SK-N-SH (cell line): ENCODE data around the gene CST9L. TPM values are rescaled to one million over a fixed set of nuclear protein-coding genes. Genes with fewer than 3 reads are reported as not detected.

Experiments
- CTCF ChIA-PET: fragments of 300-600, 350-600 bp; formaldehyde crosslinking; extraction: SDS; loops from one replicate; lab custom pipeline; 2021; lab: Yijun Ruan, JAX
- POLR2A ChIA-PET: fragments of 350-600 bp; sonication (Branson Sonifier 250); formaldehyde crosslinking; extraction: SDS; loops from one replicate; lab custom pipeline; 2020; ENCODE audit warnings: antibody characterized with exemption, inconsistent platforms; lab: Yijun Ruan, JAX
- DNase-seq: peaks from one replicate; pipeline ENCODE4 v3.0.0; 2012
- H2AFZ ChIP-seq: fragments of 200-600 bp; sonication (generic); 2 replicates; pipeline ENCODE4 v1.8.1; 2016; ENCODE audit warnings: antibody characterized with exemption, mild to moderate bottlenecking, low read depth
- H3F3A ChIP-seq: fragments of 200-600 bp; sonication (generic); replicated peaks from 2 replicates; pipeline ENCODE3; 2016; ENCODE audit warnings: antibody characterized with exemption, mild to moderate bottlenecking; ENCODE audit not compliant: insufficient read depth
- H3K27ac ChIP-seq, 2 experiments: fragments of 200-500 bp in 1 of 2; fragments of 200-600 bp in 1 of 2; sonication (Bioruptor generic) in 1 of 2; sonication (generic), shearing (Covaris generic) in 1 of 2; 2 replicates each; pipeline versions ENCODE4 v1.5.1 to v1.6.1; 2014 to 2016; ENCODE audit warnings: low read depth in 2 of 2, inconsistent platforms in 1 of 2, low read length in 1 of 2, mild to moderate bottlenecking in 1 of 2, mixed read lengths in 1 of 2
- H3K27me3 ChIP-seq: fragments of 200-600 bp; sonication (generic), shearing (Covaris generic); 2 replicates; pipeline ENCODE4 v1.6.1; 2016; ENCODE audit warnings: mixed run types; ENCODE audit not compliant: insufficient read depth
- H3K36me3 ChIP-seq, 2 experiments: fragments of 200-500 bp in 1 of 2; fragments of 200-600 bp in 1 of 2; sonication (Bioruptor generic) in 1 of 2; sonication (generic) in 1 of 2; replicated peaks in 1 of 2; 2 replicates each; pipeline versions ENCODE3 to v1.5.1; 2014 to 2016; ENCODE audit warnings: low read length in 1 of 2, mild to moderate bottlenecking in 1 of 2; ENCODE audit not compliant: insufficient read depth in 2 of 2, control insufficient read depth in 1 of 2
- H3K4me1 ChIP-seq, 2 experiments: fragments of 200-500 bp in 1 of 2; fragments of 200-600 bp in 1 of 2; sonication (Bioruptor generic) in 1 of 2; sonication (generic), shearing (Covaris generic) in 1 of 2; 2 replicates each; pipeline versions ENCODE4 v1.5.1 to v1.6.1; 2014 to 2016; ENCODE audit warnings: low read depth in 1 of 2, low read length in 1 of 2, mixed run types in 1 of 2; ENCODE audit not compliant: insufficient read depth in 2 of 2, control insufficient read depth in 1 of 2
- H3K4me2 ChIP-seq: fragments of 200-600 bp; sonication (generic), shearing (Covaris generic); 2 replicates; pipeline ENCODE4 v1.6.1; 2017; ENCODE audit warnings: mixed run types
- H3K4me3 ChIP-seq, 2 experiments: fragments of 200-500 bp in 1 of 2; fragments of 200-600 bp in 1 of 2; sonication (Bioruptor generic) in 1 of 2; sonication (generic), shearing (Covaris generic) in 1 of 2; 2 replicates each; pipeline versions ENCODE4 v1.5.1 to v1.8.1; 2014 to 2016; ENCODE audit warnings: low read depth in 2 of 2, inconsistent platforms in 1 of 2, low read length in 1 of 2, mild to moderate bottlenecking in 1 of 2, mixed read lengths in 1 of 2, moderate library complexity in 1 of 2
- H3K79me2 ChIP-seq: fragments of 200-600 bp; sonication (generic); 2 replicates; pipeline ENCODE4 v1.8.1; 2017; ENCODE audit warnings: mild to moderate bottlenecking; ENCODE audit not compliant: insufficient read depth
- H3K9ac ChIP-seq: fragments of 200-600 bp; sonication (generic); 2 replicates; pipeline ENCODE4 v1.6.1; 2017; ENCODE audit warnings: mixed run types
- H3K9me2 ChIP-seq: fragments of 200-600 bp; sonication (generic); 2 replicates; pipeline ENCODE4 v1.6.1; 2017; ENCODE audit warnings: mixed run types
- H3K9me3 ChIP-seq: fragments of 200-600 bp; sonication (generic); 2 replicates; pipeline ENCODE4 v1.6.1; 2017; ENCODE audit warnings: mixed run types, mild to moderate bottlenecking, moderate library complexity
- H4K20me1 ChIP-seq: fragments of 200-600 bp; sonication (generic); 2 replicates; pipeline ENCODE4 v1.6.1; 2017; ENCODE audit warnings: mild to moderate bottlenecking, mixed run types; ENCODE audit not compliant: insufficient read depth
- CHD2 ChIP-seq: fragments of 150-350 bp; IDR thresholded peaks from 2 replicates; pipeline ENCODE4 v1.6.1; 2018; ENCODE audit warnings: low read length; ENCODE audit not compliant: partially characterized antibody
- FOSL2 ChIP-seq: IDR thresholded peaks from 2 replicates; pipeline ENCODE4 v1.4.0; 2012; ENCODE audit warnings: low read depth, mild to moderate bottlenecking, moderate library complexity, borderline replicate concordance
- FOXJ3 ChIP-seq: sonication (generic); formaldehyde crosslinking; IDR thresholded peaks from 2 replicates; pipeline ENCODE4 v1.5.1; 2020; ENCODE audit warnings: mild to moderate bottlenecking, missing genetic modification reagents
- FOXM1 ChIP-seq: IDR thresholded peaks from 2 replicates; pipeline ENCODE4 v1.4.0; 2012; ENCODE audit warnings: low read depth, mild to moderate bottlenecking
- GATA2 ChIP-seq: sonication (generic); formaldehyde crosslinking; IDR thresholded peaks from 2 replicates; pipeline ENCODE4 v1.5.0; 2020; ENCODE audit warnings: mild to moderate bottlenecking, missing genetic modification reagents
- JUND ChIP-seq: IDR thresholded peaks from 2 replicates; pipeline ENCODE4 v1.4.0; 2012
- MXI1 ChIP-seq: IDR thresholded peaks from 2 replicates; pipeline ENCODE4 v1.6.1; 2012; ENCODE audit warnings: mild to moderate bottlenecking, low read depth, low read length, improper control_type of control experiment
- NRF1 ChIP-seq: IDR thresholded peaks from 2 replicates; pipeline ENCODE4 v1.6.1; 2012; ENCODE audit warnings: low read depth, mild to moderate bottlenecking, low read length
- RAD21 ChIP-seq: IDR thresholded peaks from 2 replicates; pipeline ENCODE4 v1.6.1; 2012; ENCODE audit warnings: mild to moderate bottlenecking, low read length
- RFX5 ChIP-seq: IDR thresholded peaks from 2 replicates; pipeline ENCODE4 v1.6.1; 2012; ENCODE audit warnings: mild to moderate bottlenecking, improper control_type of control experiment, low read length
- RXRA ChIP-seq: IDR thresholded peaks from 2 replicates; pipeline ENCODE4 v1.4.0; 2012; ENCODE audit warnings: low read depth, mild to moderate bottlenecking, borderline replicate concordance
- SIN3A ChIP-seq: IDR thresholded peaks from 2 replicates; pipeline ENCODE4 v1.6.1; 2012; ENCODE audit warnings: low read depth, mild to moderate bottlenecking, low read length, moderate library complexity, borderline replicate concordance
- TAF1 ChIP-seq: IDR thresholded peaks from 2 replicates; pipeline ENCODE4 v1.6.1; 2012; ENCODE audit warnings: low read depth, mild to moderate bottlenecking, low read length, moderate library complexity, borderline replicate concordance
- TCF12 ChIP-seq: IDR thresholded peaks from 2 replicates; pipeline ENCODE4 v1.4.0; 2012
- WGBS: methylation state at CpG from one replicate; pipeline ENCODE4 v1.1.6; 2017; ENCODE audit warnings: low lambda C conversion rate; 5-methylcytosine and 5-hydroxymethylcytosine counted together
- polyA plus RNA-seq, 3 experiments: library from polyadenylated mRNA; depleted of rRNA; stranded (reverse); fragments of >200 nt; gene quantifications; 2 replicates each; pipeline ENCODE4 v1.2.3, GENCODE V29; 2012
- TF ChIP-seq, protein P1 (sequence below): fragments of 150-350 bp; IDR thresholded peaks from 2 replicates; pipeline ENCODE4 v1.6.1; 2016; ENCODE audit warnings: mild to moderate bottlenecking, low read depth, low read length
- TF ChIP-seq, protein P2 (sequence below): IDR thresholded peaks from 2 replicates; pipeline ENCODE4 v1.4.0; 2012; ENCODE audit warnings: low read depth, borderline replicate concordance
- TF ChIP-seq, protein P3 (sequence below): IDR thresholded peaks from 2 replicates; pipeline ENCODE4 v1.4.0; 2012; ENCODE audit warnings: low read depth
- TF ChIP-seq, protein P4 (sequence below): IDR thresholded peaks from 2 replicates; pipeline ENCODE4 v1.6.1; 2012; ENCODE audit warnings: mild to moderate bottlenecking, low read depth, low read length, moderate library complexity
- TF ChIP-seq, protein P5 (sequence below): fragments of 150-350 bp; IDR thresholded peaks from 2 replicates; pipeline ENCODE4 v1.6.1; 2017; ENCODE audit warnings: antibody characterized with exemption, low read length, low read depth, borderline replicate concordance

CST9L gene
- polyA plus RNA-seq, 1 of the 3 experiments (the other 2 are of a cell fraction): not detected

DNA sequence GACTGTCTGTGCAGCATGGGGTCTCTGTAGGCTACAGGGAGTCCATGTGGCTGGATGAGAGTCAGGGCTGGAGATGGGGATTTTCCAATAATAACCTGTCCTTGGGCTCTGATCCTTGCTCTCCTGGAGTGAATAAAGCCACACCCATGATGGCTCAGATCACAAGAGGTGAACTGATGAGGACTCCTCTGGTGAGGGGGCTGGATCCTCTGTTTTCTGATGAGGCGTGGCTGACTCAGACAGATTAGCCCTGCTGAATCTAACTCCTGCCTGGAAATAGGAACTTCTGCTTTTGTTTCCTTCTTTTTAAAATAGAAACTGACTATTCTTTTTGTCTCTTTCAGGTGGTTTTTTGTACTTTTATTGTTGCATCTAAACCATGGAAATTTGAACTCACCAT is 27.0 kb downstream of the CST9L start:
- H3K79me2 ChIP-seq: no peaks in the 10 kb centered on the region

DNA sequence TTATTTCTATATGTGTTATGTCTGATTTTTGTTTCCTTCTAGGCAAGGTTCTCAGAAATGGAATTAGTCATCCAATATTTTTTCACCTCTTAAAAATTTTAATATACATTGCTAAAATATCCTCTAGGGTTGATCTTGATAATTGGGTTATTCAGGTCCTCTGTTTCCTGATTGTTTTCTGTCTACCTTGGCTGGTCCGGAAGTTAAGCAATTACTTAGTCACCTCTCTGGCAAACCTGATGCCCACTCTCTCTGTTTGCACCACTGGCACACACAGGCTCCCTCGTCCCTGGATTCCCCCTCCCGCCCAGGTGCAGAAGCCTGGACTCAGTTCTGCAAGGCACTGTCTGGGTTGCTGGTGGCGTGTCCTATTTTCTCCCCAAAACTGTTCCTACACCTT is 27.7 kb downstream of the CST9L start:
- 7% methylated on average over 4 of the region's 4 CpGs for WGBS
- no peaks in the 10 kb centered on the region for H3K9me3 ChIP-seq
- POLR2A ChIA-PET: no interaction called here
- H3K4me2 ChIP-seq: no peak overlapping the region
- H3K79me2 ChIP-seq: no peaks in the 10 kb centered on the region
- no peaks in the 10 kb centered on the region for H3K36me3 ChIP-seq
- DNase-seq: no peak
- H3K9me2 ChIP-seq: no peaks in the 10 kb centered on the region
- no peaks in the 10 kb centered on the region for H3K4me1 ChIP-seq
- H2AFZ ChIP-seq: no peak overlapping the region
- H3K27ac ChIP-seq: no peak overlapping the region
- CTCF ChIA-PET: interaction anchor here (0.8 kb wide), 1 partner anchor 502 kb away, joined by 3 read pairs; no protein-coding TSS in a partner anchor
- no peak overlapping the region for H3K9ac ChIP-seq
- H4K20me1 ChIP-seq: no peaks in the 10 kb centered on the region
- H3F3A ChIP-seq: no peaks in the 10 kb centered on the region
- H3K4me3 ChIP-seq: no peak overlapping the region
- no peaks in the 10 kb centered on the region for H3K27me3 ChIP-seq
- TF ChIP-seq MXI1: no peak
- no peak for TF ChIP-seq FOSL2
- TF ChIP-seq SIN3A: no peak
- TF ChIP-seq, protein P1, sequence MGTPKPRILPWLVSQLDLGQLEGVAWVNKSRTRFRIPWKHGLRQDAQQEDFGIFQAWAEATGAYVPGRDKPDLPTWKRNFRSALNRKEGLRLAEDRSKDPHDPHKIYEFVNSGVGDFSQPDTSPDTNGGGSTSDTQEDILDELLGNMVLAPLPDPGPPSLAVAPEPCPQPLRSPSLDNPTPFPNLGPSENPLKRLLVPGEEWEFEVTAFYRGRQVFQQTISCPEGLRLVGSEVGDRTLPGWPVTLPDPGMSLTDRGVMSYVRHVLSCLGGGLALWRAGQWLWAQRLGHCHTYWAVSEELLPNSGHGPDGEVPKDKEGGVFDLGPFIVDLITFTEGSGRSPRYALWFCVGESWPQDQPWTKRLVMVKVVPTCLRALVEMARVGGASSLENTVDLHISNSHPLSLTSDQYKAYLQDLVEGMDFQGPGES: no peak
- TF ChIP-seq CHD2: no peak
- TF ChIP-seq RXRA: no peak
- no peak for TF ChIP-seq FOXM1
- TF ChIP-seq, protein P2, sequence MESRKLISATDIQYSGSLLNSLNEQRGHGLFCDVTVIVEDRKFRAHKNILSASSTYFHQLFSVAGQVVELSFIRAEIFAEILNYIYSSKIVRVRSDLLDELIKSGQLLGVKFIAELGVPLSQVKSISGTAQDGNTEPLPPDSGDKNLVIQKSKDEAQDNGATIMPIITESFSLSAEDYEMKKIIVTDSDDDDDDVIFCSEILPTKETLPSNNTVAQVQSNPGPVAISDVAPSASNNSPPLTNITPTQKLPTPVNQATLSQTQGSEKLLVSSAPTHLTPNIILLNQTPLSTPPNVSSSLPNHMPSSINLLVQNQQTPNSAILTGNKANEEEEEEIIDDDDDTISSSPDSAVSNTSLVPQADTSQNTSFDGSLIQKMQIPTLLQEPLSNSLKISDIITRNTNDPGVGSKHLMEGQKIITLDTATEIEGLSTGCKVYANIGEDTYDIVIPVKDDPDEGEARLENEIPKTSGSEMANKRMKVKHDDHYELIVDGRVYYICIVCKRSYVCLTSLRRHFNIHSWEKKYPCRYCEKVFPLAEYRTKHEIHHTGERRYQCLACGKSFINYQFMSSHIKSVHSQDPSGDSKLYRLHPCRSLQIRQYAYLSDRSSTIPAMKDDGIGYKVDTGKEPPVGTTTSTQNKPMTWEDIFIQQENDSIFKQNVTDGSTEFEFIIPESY: no peak
- TF ChIP-seq, protein P3, sequence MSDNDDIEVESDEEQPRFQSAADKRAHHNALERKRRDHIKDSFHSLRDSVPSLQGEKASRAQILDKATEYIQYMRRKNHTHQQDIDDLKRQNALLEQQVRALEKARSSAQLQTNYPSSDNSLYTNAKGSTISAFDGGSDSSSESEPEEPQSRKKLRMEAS: no peak
- TF ChIP-seq RAD21: no peak
- TF ChIP-seq GATA2 (CRISPR knock-in tag): no peak
- TF ChIP-seq, protein P4, sequence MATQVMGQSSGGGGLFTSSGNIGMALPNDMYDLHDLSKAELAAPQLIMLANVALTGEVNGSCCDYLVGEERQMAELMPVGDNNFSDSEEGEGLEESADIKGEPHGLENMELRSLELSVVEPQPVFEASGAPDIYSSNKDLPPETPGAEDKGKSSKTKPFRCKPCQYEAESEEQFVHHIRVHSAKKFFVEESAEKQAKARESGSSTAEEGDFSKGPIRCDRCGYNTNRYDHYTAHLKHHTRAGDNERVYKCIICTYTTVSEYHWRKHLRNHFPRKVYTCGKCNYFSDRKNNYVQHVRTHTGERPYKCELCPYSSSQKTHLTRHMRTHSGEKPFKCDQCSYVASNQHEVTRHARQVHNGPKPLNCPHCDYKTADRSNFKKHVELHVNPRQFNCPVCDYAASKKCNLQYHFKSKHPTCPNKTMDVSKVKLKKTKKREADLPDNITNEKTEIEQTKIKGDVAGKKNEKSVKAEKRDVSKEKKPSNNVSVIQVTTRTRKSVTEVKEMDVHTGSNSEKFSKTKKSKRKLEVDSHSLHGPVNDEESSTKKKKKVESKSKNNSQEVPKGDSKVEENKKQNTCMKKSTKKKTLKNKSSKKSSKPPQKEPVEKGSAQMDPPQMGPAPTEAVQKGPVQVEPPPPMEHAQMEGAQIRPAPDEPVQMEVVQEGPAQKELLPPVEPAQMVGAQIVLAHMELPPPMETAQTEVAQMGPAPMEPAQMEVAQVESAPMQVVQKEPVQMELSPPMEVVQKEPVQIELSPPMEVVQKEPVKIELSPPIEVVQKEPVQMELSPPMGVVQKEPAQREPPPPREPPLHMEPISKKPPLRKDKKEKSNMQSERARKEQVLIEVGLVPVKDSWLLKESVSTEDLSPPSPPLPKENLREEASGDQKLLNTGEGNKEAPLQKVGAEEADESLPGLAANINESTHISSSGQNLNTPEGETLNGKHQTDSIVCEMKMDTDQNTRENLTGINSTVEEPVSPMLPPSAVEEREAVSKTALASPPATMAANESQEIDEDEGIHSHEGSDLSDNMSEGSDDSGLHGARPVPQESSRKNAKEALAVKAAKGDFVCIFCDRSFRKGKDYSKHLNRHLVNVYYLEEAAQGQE: no peak
- no peak for TF ChIP-seq RFX5

More for the DNA sequence above, 27.0 kb downstream of the CST9L start:
- H3K36me3 ChIP-seq: no peaks in the 10 kb centered on the region
- no peaks in the 10 kb centered on the region for H3K9me3 ChIP-seq
- no peak overlapping the region for H3K4me2 ChIP-seq
- H3K4me3 ChIP-seq: no peak overlapping the region
- 14% methylated on average over 1 of the region's 1 CpG for WGBS
- no peak overlapping the region for H2AFZ ChIP-seq
- H3F3A ChIP-seq: no peaks in the 10 kb centered on the region
- no peak overlapping the region for H3K9ac ChIP-seq
- no peak overlapping the region for H3K27ac ChIP-seq
- no peaks in the 10 kb centered on the region for H3K4me1 ChIP-seq
- ChIA-PET POLR2A (no interaction called here), CTCF (no interaction called here)
- H3K27me3 ChIP-seq: no peaks in the 10 kb centered on the region
- DNase-seq: no peak
- H3K9me2 ChIP-seq: no peaks in the 10 kb centered on the region
- H4K20me1 ChIP-seq: no peaks in the 10 kb centered on the region
- TF ChIP-seq FOSL2 (no peak), NRF1 (no peak), TCF12 (no peak), MXI1 (no peak), FOXJ3 (CRISPR knock-in tag) (no peak), JUND (no peak), TAF1 (no peak), SIN3A (no peak)
- TF ChIP-seq, protein P5, sequence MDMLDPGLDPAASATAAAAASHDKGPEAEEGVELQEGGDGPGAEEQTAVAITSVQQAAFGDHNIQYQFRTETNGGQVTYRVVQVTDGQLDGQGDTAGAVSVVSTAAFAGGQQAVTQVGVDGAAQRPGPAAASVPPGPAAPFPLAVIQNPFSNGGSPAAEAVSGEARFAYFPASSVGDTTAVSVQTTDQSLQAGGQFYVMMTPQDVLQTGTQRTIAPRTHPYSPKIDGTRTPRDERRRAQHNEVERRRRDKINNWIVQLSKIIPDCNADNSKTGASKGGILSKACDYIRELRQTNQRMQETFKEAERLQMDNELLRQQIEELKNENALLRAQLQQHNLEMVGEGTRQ: no peak
- TF ChIP-seq, protein P1: no peak
